GM18507 (cell line): ENCODE data around the gene CHCHD6.

Source experiments
- DNase-seq: peaks from one replicate; pipeline ENCODE4 v3.0.0; 2011; ENCODE audit warnings: low read depth; ENCODE audit not compliant: insufficient read length; ENCODE audit errors: extremely low spot score
- FAIRE-seq: peaks from 2 replicates; lab custom pipeline; 2011; peaks lifted over from hg19 to GRCh38; lab: Jason Lieb, UNC

The CHCHD6 gene

DNA sequence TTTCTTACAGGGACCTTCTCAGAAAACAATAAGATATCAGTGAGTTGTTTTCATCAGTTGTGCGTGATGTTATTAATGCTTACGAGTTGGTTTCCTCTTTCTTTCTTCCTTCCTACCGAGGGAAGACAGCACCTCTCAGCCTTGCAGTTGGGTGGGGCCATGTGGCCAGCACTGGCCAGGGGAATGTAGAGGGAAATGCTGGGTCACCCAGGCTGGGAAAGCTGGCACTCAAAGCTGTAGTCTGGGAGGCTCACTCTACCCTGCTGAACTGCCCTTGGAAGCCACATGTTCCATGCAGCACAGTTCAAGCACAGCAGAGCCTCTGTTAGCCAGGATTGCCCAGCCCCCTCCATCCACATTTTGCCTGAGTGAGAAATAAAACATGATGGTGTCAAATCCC, 10.1 kb upstream of the CHCHD6 start:
- no peak for DNase-seq
- FAIRE-seq = no peak

DNA sequence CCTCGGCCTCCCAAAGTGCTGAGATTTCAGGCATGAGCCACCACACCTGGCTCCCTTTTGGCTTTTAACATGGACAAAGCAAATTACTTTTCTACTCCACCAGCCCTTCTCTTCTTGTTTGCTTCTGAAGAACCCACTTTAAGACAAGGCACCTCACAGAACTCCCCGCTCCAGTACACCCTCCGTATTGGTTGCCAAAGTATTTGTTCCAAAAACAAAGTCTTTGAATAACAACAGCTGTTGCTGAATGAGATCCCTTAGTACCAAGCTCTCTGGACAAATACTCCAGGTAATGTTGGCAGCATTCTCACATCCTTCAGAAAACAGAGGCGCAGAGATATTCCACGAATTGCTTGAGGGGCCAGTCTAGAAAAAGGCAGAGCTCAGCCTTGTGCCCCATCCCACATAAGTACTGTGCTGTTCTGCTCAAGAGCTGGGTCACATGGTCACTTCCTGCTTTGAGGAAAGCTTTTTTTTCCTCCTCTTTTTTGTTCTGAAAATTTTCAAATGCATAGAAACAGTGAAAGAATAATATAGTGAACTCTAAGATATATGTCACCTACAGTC, 7.3 kb upstream of the CHCHD6 start:
- FAIRE-seq = no peak
- no peak for DNase-seq

DNA sequence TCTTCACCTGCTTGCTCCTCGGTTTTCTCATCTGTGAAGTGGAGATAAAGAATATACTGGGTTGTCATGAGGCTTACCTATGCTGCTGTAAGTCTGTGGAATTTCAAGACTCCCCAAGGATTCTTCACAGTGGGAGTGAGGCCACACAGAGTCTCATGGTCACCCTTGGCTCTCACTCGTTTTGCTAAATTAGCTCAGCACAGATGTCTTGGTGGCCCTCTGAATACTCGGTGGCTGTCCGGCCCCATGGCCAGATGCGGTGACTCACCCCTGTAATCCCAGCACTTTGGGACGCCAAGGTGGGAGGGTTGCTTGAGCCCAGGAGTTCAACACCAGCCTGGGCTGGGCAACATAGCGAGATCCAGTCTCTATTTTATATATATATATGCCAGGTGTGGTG, 5.0 kb upstream of the CHCHD6 start:
- FAIRE-seq = no peak
- DNase-seq = no peak

DNA sequence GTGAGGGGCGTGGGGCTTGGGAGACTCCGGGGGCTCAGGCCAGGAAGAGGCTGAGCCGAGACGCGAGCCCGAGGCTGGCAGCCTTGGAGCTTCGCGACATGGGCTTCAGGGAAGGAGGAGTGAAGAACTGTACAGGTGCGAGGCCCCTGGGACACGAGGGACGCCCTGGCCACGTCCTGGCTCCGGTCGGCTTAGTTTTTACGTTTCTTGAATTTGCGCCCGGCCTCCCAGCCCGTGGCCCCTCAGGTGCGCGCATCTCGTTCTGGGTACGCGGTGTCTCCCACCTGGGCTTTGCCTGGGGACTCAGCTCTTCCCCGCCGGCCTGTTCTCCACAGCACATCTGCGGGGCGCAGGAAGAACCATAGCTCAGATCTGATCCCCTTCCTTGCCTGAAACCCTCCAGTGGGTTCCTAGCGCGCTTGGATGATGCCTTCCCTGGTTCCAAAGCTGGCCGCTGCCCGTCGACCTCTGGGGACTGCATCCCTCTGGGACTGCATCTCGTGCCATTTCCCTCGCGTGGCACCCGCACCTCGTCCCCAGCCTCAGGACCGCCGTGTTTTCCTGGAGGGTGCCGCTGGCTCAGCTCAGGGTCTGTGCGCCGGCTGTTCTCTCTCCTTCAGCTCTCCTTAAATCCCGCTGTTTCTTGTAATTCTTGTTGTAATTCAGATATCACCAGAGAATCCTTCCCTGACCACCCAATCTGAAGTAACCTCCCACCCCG, 614 bp downstream of the CHCHD6 start:
- no peak for DNase-seq
- no peak for FAIRE-seq

DNA sequence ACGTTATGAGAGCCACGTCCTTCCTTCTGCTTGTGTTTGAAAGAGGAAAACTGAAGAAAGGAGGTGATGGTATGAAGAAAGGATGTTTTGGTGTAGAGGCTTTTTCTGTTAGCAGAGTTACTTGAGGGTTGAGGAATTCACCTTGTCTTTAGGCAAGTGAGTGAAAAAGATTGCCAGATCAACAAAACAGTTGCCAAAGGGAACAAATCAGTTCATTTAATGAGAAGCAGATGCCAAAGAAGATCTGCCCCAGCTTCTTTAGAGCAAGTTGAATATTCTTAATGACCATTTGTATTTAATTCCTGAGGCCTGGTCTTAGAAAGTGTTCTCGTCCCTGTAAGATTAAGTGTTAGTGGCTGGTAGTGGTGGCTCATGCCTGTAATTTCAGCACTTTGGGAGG, 2.6 kb downstream of the CHCHD6 start:
- no peak for FAIRE-seq
- DNase-seq = no peak

DNA sequence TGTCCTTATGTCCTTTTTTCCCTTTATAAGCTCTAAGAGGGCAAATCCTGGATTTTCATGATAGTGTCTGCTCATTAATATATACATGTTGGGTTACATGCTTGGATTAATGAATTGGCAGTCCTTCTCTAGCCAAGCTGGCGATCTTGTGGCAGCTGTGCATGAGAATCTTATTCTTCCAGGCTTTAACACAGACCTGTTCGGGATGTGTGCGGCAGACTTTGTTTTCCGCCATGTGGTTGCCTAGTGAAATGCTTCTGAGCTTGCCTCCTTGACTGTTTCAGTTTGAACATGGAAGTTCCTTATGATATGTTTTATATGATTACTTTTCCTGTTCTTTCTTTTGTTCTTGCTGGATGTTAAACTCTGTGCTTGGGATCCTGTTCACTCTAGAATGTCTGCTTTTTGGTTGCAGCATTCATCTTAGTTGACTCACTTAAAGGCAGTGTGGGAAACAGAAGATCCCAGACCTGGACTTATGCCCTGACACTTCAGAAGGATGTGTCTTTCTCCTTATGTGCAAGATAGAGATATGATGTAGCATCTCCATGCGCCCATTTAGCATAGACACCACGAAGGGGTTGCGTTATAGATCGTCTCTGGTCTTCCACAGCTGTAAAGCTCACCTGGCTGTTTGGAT, 7.2 kb downstream of the CHCHD6 start:
- FAIRE-seq = no peak
- DNase-seq = no peak

DNA sequence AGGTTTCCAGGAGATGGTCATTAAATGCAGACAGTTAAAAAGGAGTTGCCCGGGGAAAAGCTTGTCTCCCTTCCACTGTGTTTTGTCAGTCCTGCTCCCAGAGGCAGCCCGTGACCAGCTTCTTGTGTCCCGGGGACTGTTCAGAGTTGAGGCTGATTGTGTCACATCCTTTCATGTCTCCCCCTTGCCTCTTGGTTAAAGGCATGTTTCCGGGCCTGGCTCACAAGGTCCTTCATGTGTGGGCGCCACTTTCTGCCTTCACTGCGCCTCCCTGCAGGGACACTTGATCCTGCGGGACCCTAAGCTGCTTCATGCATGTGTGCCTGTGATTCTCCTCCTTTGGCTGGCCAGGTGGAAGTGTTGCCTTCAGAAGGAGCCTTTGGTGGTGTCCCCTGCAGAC, 9.2 kb downstream of the CHCHD6 start:
- DNase-seq = no peak
- FAIRE-seq = no peak

DNA sequence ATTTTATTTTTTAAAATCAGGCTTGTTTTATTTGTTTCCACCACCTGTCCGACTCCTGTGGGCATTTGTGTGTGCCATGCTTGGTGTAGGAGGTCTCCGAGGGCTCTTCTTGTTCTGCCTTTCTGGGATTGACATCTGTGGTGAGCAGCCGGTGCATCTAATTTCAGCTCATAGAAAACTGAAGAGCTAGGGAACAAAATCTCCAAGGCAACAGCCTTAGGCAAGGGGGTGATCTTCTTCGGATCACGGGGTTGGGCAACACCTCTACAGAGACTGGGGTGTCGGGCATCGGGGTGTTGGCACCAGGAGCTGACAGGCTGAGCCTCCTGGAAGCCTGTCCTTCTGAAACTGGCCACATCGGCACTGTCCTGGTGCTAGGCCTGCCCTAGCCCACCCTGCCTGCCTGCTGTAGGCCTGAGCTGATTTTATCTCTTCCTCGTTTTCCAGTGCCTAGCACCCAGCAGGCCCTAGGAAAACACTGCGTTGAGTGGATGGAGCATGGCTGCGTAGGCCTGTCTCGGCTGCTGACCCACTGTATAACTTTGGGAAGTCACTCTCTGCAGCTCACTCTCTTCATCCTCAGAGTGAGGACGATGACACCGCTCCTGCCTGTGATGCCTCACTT, 10.3 kb downstream of the CHCHD6 start:
- FAIRE-seq (no peak), DNase-seq (no peak)

DNA sequence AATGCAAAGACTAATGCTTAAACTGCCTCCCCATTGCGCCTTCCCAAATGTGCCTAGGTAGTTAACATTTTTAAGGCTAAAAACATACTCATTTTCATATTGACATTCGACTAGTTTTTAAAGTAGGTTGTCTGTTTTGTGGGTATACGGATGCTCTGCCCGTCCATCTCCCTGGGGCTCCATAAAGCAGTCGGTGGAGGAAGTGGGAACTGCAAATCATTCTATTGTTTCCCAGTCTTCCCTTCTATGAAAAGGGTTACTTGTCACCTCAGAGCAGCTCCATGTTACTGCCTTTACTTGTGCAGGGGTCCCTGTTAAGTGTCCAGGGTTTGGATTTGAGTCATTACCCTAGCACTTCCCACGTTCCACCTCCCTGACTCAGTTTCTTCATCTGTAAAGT, 10.9 kb downstream of the CHCHD6 start:
- DNase-seq (no peak), FAIRE-seq (no peak)

DNA sequence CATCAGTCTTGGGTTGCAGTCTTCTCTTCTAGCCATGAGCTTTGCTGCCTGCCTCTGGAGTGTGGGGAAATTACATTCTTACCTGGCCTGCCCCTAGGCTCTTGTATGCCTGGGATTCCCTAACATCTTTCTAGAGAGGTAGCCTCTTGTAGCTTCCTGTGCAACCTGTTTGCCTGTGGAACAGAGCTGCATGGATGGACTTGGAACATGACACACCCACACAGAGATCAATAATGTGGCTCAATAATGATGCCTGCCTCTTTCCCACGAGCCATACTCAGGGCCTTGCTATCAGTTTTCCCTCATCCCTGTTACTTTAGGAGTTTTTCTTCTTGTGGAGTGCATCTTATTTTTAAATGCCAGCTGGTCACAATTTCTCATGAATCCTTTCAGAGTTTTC, 11.4 kb downstream of the CHCHD6 start:
- FAIRE-seq = no peak
- no peak for DNase-seq

DNA sequence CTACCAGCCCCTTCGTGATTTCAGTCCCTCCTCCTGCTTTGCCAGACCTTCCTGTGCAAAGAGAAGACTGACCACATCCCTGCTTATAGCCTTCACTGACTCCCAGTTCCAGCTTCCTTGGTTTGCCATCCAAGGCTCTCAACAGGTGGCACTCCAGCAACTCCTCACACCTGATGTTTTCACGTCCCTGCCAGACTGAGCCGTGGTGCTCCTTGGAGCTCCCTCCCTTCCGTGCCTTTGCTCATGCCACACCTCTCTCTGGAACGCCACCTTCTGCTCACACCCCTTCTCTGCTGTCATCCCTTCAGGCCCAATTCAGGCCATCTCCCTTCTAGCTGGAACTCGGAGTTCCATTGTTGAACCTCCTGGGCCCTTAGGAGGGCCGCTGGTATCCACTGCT, 12.0 kb downstream of the CHCHD6 start:
- no peak for FAIRE-seq
- DNase-seq = no peak

DNA sequence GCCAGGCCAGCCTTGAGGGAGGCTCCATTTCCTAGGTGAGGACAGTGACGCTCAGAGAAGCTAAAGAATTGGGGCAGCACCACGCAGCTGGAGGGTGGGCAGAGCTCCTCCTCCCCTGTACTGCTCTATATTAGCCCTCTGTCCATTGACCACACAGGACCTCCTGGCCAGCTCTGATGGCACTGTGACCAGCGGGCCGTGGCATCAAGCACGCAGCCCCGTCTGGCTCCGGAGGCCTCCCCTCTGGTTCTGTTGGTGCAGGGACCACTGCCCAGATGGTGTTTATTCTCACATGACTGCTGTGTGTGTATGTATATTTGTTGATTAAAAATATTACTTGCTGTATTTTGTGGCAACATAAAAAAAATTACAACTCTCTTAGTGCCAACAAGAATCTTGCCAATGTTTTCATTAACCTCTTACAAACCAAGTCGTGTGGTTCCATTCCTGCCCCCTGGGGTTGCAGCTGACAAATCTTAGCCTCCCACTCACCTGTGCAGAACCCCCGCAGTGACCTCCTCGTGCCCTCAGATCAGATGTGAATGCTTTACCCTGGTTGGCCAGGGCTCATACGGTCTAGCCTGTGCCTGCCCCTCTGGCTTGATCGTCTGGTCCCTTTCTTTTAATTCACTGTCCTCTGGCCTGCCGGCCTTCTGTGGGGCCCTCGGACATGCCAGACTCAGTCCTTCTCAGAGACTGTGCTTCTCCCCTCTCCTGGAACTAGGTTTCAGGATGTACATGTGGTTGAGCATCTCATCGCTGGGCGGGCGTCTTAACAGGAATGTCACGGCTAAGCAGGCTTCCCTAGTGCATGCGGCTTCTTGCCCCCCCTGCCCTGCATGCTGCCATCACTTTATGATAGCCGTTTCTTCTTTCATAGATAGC, 14.8 kb downstream of the CHCHD6 start:
- FAIRE-seq = no peak
- no peak for DNase-seq

DNA sequence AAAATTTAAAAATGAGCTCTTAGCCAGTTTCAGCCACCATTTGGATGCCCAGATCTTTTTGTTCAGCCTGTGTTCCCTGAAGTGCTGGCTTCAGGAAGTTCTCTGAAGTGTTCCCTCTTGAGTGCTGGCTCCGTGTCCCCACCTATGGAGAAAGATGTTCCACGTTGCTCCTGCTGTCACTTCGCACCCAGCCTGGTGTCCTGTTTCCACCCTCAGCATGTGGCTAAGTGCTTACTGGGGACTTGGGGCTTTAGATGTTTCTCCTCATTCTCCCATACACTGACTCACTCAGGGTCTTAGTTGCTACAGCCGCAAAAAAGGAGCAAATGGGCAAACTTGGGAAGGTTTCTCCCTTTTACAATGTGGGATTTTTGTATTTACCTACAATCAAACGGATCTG, 16.6 kb downstream of the CHCHD6 start:
- DNase-seq (no peak), FAIRE-seq (no peak)

DNA sequence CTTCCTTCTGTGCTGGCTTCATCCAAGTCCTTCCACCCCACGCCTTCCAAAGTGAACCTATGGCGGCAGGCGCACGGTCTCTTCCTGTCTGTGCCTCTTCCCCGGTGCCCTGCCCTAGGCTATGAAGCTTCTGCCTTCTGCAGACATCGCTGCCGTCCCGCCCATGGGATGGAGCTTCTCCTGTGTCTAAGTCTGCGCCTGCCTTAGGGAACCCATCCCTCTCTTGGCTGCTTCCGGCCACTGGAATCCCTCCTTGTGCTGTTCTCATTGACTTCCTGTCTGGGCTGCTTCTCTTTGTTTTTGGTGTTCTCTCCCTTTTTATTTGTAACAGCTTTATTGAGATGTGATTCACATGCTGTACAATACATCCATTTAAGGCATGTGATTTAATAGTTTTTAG, 17.2 kb downstream of the CHCHD6 start:
- no peak for DNase-seq

DNA sequence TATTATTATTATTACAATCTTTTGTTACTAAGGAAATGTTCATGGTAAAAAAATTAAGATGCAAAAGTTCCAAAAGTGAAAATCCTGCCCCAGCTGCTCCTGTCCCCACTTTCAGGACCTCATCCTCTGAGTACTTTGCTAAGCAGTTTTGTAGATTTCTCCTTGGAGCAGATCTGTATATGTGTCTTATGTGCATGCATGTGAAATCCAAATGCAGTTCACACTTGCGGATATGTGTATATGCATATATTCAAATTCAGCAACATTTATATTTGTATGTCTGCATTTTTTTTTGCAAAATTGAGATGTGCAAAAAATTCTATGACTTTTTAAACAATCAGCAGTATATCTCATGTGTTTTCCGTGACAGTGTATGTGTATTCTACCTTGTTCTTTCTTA, 19.2 kb downstream of the CHCHD6 start:
- FAIRE-seq (no peak), DNase-seq (no peak)

More for the DNA sequence above, 17.2 kb downstream of the CHCHD6 start:
- FAIRE-seq = no peak

DNA sequence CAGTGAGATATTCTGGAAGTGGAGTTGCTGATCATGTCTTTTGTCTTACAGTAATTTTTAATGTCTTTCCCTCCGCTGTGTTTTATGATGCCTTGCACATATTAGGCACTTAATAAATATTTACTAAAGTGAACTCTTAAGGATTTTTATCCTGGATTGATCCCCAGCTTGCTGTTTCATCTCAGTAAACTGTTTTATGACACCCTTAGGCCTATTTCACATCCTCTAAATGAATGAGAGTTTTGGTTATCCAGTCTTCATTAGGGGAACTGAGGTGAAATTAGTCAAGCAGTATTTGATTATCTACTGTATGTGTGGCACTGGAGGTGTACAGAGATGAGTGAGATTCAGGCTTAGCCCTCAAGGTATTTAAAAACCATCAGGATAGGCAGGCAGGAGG, 19.8 kb downstream of the CHCHD6 start:
- DNase-seq (no peak), FAIRE-seq (no peak)

DNA sequence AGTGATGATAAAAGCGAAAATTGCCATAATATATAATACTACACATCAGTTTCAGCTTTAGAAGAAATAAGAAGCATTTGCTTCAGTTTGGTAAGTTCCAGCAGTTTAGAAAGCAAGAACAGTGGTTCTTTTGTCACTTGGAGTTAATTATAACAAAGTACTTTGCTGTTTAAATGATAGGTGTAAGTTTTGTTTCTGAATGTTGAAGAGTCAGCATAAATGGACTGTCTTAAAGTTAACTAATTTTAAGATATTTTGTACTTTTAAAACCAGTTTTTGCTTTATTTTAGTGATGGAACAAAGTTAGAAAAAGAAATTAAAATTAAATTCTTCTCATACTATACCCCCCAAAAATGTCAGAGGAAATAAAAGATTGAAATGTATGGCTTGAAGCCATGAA, 24.6 kb downstream of the CHCHD6 start:
- FAIRE-seq (no peak), DNase-seq (no peak)

DNA sequence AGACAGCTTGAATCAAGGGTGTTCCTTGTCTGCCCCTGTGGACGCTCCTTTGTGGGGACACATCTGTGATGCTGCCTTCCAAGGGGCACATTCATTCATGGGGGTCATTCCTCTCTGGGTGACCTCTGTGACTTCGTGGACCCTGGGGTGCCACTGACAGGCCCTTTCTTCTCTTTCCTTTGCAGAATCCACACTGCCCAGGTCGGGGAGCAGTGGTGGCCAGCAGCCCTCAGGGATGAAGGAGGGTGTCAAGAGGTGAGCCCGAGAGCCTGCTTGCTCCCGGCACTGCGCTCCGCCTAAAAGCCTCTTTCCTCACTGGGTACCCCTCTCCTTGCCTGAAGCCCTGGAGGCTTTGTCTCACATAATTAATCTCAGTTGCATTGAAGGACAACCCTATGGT, 26.3 kb downstream of the CHCHD6 start:
- DNase-seq = no peak
- no peak for FAIRE-seq

DNA sequence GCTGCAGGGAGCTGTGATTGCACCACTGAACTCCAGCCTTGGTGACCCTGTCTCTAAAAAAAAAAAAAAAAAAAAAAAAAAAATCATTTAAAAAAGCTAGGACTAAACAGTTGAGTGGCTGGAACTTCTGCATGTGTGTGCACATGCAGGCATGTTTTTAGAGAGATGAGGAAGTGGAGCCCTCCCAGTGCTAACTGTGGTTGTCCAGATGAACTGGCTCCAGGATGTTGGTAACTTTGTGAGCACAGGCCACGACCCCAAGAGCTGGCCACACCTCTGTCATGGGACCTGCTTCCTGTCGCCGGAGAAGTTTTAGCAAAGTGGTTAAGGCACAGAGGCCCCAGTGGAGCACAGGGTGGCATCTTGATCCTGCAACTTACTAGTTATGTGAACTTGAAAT, 27.0 kb downstream of the CHCHD6 start:
- FAIRE-seq (no peak), DNase-seq (no peak)
